Liver (tissue), 3 donors: ENCODE measurements around the gene DOCK10.

Experiments
- CTCF ChIP-seq: fragments of 150-350 bp; IDR thresholded peaks from 2 replicates; pipeline ENCODE4 v1.5.1; 2017; ENCODE audit warnings: improper control_type of control experiment, low read depth, low read length; ENCODE audit not compliant: missing input control
- GABPA ChIP-seq, 2 donors: IDR thresholded peaks in 1 of 2; conservative IDR thresholded peaks in 1 of 2; 2 replicates each; pipeline ENCODE4 v1.6.1; 2016; ENCODE audit warnings: antibody characterized with exemption in 2 of 2, mild to moderate bottlenecking in 1 of 2, moderate library complexity in 1 of 2
- donor health status: healthy.
- donor health status: healthy.

DNA sequence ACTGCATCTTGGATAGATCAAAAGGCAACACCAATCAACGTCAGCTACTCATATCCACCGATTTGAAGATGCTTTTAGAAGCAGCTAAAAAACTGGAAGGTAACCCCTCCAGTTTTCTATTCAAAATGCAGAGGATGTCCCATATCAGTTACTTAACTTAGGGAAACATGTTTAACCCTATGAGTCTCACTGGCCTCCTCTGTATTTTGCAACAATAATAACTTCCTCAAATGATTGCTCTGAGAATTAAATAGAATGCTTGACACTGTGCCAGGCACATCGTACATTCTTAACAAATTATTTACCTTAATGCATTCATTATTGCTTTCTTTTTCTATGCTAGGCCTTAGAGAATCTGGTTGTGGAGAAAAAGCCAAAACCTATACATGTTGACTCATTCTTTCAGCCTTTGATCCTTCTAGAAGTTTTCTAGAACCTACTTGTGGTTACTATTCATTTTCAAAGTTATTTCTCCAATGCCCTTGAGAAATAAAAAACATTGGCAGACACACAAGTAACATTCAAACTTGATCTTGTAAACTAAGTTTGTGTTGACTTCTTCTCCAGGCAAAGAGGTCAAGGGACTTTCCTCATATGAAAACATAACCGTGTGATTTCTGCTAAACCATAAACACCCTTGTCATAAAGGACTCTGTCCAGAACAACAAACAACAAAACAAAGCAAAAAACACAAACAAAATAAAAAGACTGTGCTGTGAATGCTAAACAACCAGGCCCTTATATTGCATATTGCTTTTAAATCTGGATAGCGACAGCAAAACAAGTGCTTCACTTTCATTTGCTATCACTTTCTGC, 4.6 kb downstream of the DOCK10 start:
- TF ChIP-seq CTCF: no peak
- no peak for TF ChIP-seq GABPA (IDR thresholded peaks at IDR 0.05 in 1 of 2, conservative IDR thresholded peaks at IDR 0.05 in 1 of 2)
